MV-4-11 (cell line): ENCODE data around the gene SLC35F1.

Experiments used
- DNase-seq: peaks from one replicate; lab custom pipeline; 2025; lab: John Stamatoyannopoulos, UW

Gene SLC35F1

DNA sequence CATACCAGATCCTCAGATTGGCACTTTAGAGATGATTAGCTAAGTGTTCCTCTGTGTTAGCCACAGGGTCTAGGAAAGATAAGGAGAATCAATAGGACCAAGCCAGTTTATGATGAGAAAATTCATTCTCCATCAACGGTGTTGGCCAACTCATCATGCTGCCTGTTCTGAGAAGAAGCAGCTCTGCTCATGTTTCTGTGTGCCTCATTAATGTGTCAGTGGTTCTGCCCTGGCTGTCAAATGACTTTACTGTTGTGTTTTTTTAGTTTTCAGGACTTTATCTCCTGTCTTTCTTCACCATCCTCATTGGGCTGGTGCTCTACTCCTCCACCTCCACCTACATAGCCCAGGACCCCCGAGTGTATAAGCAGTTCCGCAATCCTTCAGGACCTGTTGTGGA is 406.7 kb downstream of the SLC35F1 start:
- no peak for DNase-seq

DNA sequence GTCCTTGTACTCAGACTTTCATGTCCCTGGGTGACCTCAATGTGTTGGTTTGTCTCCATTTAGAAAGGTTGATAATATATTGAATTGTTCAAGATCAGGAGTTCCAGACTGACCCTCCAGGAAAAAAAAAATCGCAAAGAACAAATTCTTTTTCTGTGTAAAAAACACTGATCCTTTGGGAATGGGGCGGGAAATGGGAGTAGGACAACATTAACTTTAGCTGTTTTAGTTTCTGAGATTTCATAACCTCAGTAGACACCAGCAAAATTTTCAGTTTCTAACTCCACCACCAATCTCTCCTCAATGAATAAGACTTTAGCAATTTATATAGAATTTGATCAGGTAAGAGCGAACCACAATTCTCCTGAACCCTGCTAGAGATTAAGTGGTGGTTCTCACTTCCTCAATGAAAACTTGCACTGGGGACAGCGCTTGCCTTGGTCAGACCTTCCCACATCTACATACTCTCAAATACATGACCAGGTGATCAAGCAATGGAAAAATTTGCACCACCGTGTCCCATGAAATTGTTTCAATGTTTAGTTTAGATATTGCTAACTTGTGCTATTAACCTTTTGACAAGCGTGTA is 409.8 kb downstream of the SLC35F1 start:
- DNase-seq, result no peak

GRCh38 chr6:118317581-118318563 is 410.8 kb downstream of the SLC35F1 start:
- DNase-seq, result no peak

- no peak for DNase-seq
Measured at GRCh38 chr6:118318648-118319047, 411.6 kb downstream of the SLC35F1 start.

GRCh38 chr6:118319416-118319815 is 412.4 kb downstream of the SLC35F1 start:
- DNase-seq, result no peak

GRCh38 chr6:118319894-118320649 is 413.0 kb downstream of the SLC35F1 start:
- DNase-seq, result no peak

DNA sequence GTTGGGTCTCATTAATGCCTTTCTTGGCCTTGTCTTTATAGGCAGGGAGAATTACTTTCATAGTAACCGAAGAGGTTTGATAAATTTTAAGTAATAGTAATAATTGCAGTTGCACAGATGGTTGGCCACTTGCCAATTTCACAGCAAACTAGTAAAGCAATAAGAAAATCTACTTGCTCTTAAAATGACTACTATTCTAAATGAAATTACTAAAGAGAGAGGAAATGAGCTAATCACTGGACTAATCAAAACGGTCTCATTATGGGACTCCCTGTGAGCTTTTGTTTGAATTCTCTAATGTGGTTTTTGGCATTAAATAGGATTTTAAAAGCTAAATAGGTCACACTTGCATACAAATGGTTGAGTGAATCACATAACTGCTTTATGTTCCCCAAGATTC is 413.6 kb downstream of the SLC35F1 start:
- no peak for DNase-seq

GRCh38 chr6:118324116-118324515 is 417.1 kb downstream of the SLC35F1 start:
- DNase-seq, result no peak

DNA sequence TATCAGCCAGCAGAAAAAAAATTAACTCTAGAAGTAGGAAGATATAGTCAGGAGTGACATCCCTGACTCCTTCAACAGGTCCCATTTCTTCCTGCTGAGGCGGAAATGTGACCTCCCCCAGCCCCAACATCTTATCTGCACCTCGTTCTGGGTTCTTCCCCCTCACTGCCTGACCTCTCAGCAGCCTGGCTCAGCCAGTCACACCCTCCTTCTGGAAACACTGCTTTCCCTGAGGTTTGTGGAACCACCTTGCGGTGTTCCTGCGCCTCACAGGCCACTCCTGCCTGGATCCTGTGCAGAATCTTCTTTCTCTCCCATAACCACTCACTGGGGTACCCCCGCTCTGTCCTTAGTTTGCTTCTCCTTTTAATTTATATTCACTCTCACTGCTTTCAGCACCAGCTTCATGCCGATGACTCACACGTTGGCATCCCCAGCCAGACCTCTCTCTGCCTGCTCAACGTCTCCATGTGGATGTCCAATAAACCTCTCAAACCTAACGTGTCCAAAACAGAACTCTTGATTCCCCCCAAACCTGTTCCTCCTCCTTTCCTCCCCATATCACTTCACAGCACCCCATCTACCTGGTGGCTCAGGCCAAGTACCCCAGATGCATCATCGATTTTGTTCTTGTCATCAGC is 418.3 kb downstream of the SLC35F1 start:
- no peak for DNase-seq

- DNase-seq, result no peak
Measured at GRCh38 chr6:118326712-118327111, 419.6 kb downstream of the SLC35F1 start.

GRCh38 chr6:118327237-118327636 is 420.2 kb downstream of the SLC35F1 start:
- no peak for DNase-seq

- DNase-seq, result no peak
Measured at GRCh38 chr6:118333772-118334171, 426.7 kb downstream of the SLC35F1 start.

GRCh38 chr6:118334634-118335033 is 427.6 kb downstream of the SLC35F1 start:
- DNase-seq, result no peak

GRCh38 chr6:118335325-118335816 is 428.3 kb downstream of the SLC35F1 start:
- DNase-seq, result no peak

GRCh38 chr6:118344014-118344670 is 437.1 kb downstream of the SLC35F1 start:
- DNase-seq, result no peak

DNA sequence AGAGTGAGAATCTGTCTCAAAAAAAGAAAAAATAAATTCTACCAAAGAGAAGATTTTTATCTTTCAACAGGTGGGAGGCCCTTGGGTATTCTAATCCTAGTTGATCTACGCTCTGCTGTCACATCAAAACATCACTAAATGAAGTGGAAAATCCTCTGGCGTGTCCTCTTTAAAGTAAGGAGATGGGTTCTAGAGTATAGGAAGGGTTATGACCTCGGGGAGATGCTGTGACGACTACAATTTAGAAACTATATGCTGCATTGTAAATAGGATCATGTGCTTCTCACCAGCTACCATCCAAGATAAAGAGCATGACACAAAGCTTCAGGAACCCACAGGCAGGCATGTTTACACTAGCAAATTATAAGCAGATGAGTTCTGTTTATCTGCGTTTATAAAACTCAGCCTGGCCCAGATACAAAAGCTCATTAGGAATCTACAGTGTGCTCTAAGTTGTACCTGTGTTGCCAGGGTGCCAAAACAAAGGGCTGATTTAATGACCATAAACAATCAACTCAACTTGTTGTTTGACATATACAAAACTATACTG is 443.9 kb downstream of the SLC35F1 start:
- no peak for DNase-seq

DNA sequence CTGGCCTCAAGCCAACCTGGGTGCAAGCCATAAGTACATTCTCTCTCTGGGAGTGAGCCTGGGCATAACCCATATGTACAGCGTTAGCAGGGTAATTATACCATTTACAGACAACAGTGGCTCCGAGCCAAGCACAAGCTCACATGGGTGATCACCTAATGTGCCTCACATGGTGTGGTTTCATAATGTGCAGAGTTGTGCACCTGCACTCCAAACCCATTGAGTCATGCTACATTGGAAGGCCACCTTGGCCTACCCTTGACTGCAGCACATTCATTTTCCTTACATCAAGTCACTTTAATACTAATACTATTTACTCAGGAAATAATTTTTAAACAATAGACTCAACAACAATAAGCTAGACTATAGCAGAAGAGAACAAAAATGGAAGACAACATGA is 446.5 kb downstream of the SLC35F1 start:
- DNase-seq, result no peak

DNA sequence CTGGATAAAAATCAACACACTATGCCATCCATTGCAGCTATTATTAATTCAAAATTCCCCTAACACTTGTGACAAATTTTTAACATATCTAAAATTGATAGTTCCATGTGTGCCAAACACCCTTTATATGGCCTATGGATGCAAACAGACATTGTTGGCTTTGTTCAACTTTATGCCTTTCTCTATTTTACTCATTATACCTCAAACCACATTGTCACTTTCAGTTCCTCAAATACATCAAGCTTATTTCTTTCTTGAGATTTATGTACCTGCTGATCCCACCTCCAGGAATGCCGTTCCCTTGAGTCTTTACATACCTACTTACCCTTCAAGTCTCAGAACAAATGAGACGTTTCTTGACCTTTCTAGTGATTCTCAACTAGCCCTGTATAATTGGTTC is 447.6 kb downstream of the SLC35F1 start:
- no peak for DNase-seq

- no peak for DNase-seq
Measured at GRCh38 chr6:118356054-118356453, 449.0 kb downstream of the SLC35F1 start.

DNA sequence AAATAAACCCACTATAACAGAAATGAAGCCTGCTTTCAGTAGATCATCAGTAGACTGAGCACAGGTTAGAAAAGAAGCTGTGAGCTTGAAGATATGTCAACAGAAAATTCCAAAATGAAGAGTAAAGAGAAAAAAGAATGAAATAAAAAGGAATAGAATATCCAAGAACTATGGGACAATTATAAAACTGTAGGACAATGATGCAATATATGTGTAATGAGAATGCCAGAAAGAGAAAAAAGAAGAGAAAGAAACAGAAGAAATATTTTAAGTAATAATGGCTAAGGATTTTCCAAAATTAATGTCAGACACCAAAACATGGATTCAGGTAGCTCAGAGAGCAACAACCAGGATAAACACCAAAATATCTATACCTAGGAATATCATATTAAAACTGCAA is 449.6 kb downstream of the SLC35F1 start:
- no peak for DNase-seq
